Heart right ventricle (tissue), 16 donors: ENCODE measurements around the gene IFNL3. TPM values are rescaled to one million over a fixed set of nuclear protein-coding genes. Genes with fewer than 3 reads are reported as not detected.
"Not testable (repeated sequence)": the region's sequence is repeated elsewhere in the genome, so short reads cannot be mapped to it uniquely, and the experiment has no call there.

Source experiments
- ATAC-seq, 8 donors: fragments of 200-7000 bp; cut with Tn5 transposase; one replicate each; pipeline ENCODE4 v1.9.1; 2020; ENCODE audit warnings: mild to moderate bottlenecking in 8 of 8, moderate library complexity in 8 of 8, moderate number of reproducible peaks in 1 of 8
- DNase-seq, 2 donors: peaks; one replicate each; pipeline ENCODE4 v3.0.0-alpha.2; 2020
- H3K27ac ChIP-seq, 10 donors: fragments of 200-600 bp; sonication (generic) in 2 of 10; one replicate each; pipeline versions ENCODE4 v1.5.0 to v1.8.0; 2020 to 2022; ENCODE audit warnings: mild to moderate bottlenecking in 3 of 10
- H3K27me3 ChIP-seq, 7 donors: fragments of 200-600 bp; one replicate each; pipeline ENCODE4 v1.8.0; 2021 to 2022; ENCODE audit warnings: mild to moderate bottlenecking in 2 of 7
- H3K36me3 ChIP-seq, 9 donors: fragments of 200-600 bp; sonication (generic) in 1 of 9; one replicate each; pipeline versions ENCODE4 v1.5.0 to v1.8.0; 2020 to 2022; ENCODE audit warnings: mild to moderate bottlenecking in 2 of 9
- H3K4me1 ChIP-seq, 9 donors: fragments of 200-600 bp; sonication (generic) in 1 of 9; one replicate each; pipeline versions ENCODE4 v1.5.0 to v1.8.0; 2020 to 2022; ENCODE audit warnings: mild to moderate bottlenecking in 4 of 9
- H3K4me3 ChIP-seq, 10 donors: fragments of 200-600 bp; sonication (generic) in 2 of 10; one replicate each; pipeline versions ENCODE4 v1.5.0 to v1.8.0; 2020 to 2022; ENCODE audit warnings: mild to moderate bottlenecking in 7 of 10, moderate library complexity in 2 of 10
- H3K9me3 ChIP-seq, 11 donors: fragments of 200-600 bp in 10 of 11; sonication (generic) in 2 of 11; one replicate each; pipeline versions ENCODE4 v1.5.0 to v1.8.0; 2013 to 2022; ENCODE audit warnings: mild to moderate bottlenecking in 2 of 11, control low read depth in 1 of 11, moderate library complexity in 1 of 11
- WGBS, 2 donors: extraction: QIAGEN DNeasy Blood & Tissue Kit; methylation state at CpG; one replicate each; pipeline ENCODE4 v1.1.7; 2013; ENCODE audit warnings: inconsistent platforms in 1 of 2; 5-methylcytosine and 5-hydroxymethylcytosine counted together
- intact Hi-C, 10 donors: fragments of 100-400 bp; cut with DNase I; formaldehyde crosslinking; loops; one replicate each; pipeline versions ENCODE4 v1.11.1 to v1.14.2; 2022
- long read RNA-seq, 3 donors: library from polyadenylated mRNA; unstranded; transcript quantifications; one replicate each; pipeline ENCODE4 v2.0.0, GENCODE V29; 2020 to 2021
- polyA plus RNA-seq, 2 donors: library from polyadenylated mRNA; stranded (reverse); fragments of 200-250 nt; gene quantifications; one replicate each; pipeline ENCODE4 v1.2.3, GENCODE V29; 2013
- total RNA-seq, 10 donors: library from RNA; stranded (reverse); fragmentation: NEBNext Ultra II Directional in 3 of 10; extraction: Animal tissue kit (Norgen Biotek cat#: 25700) in 3 of 10; gene quantifications; one replicate each; pipeline versions ENCODE4 v1.2.1 to v1.2.4, GENCODE V29; 2021 to 2023
- TF ChIP-seq, protein P1 (sequence below), 9 donors: fragments of 200-600 bp; sonication (generic) in 2 of 9; IDR thresholded peaks; one replicate each; pipeline versions ENCODE4 v1.5.0 to v1.8.0; 2021 to 2022; ENCODE audit warnings: antibody characterized with exemption in 9 of 9, mild to moderate bottlenecking in 5 of 9, moderate library complexity in 1 of 9
- donor health status: Arrhythmogenic right ventricular cardiomyopathy.
- donor health status: ischemic (EF 13 %, LVEDD 7.1; RV severe dilation, severe dysfunction).
- donor health status: healthy with polysubstance abuse.
- donor health status: DM: no; HTN: yes; CAD: no.
- donor health status: DM: no; HTN: no; CAD: no.
- donor health status: ischemic (EF 25% LVEDD 6.9; RV normal size, moderate dysfunction).
- donor health status: ischemic (EF 25% LVEDD 5.7; RV mildly dilated, moderate dysfunction).
- donor health status: healthy.
- donor health status: DM: yes; HTN: yes; CAD: no.
- donor health status: Ischemic cardiomyopathy.
- donor health status: ischemic (EF 35%, LVEDD 5.7; RV mildly dilated, moderate dysfunction).
- donor health status: nonischemic (EF 11% LVEDD 7.7; RV severe dilation, severe dysfunction).
- donor health status: DM: yes; HTN: yes; CAD: no.
- donor health status: PGD.
- donor health status: ischemic (EF 29% LVEDD 5.4; RV normal size, mild dysfunction).
- donor health status: nonischemic (EF 23%, LVEDD 6.1; RV moderate dilation, normal function).

IFNL3 gene
- total RNA-seq = not detected
- not detected for polyA plus RNA-seq
- long read RNA-seq, donor 1 = 0 reads
- long read RNA-seq, donor 2 = 0 reads
- long read RNA-seq, donor 3 = 0 reads

DNA sequence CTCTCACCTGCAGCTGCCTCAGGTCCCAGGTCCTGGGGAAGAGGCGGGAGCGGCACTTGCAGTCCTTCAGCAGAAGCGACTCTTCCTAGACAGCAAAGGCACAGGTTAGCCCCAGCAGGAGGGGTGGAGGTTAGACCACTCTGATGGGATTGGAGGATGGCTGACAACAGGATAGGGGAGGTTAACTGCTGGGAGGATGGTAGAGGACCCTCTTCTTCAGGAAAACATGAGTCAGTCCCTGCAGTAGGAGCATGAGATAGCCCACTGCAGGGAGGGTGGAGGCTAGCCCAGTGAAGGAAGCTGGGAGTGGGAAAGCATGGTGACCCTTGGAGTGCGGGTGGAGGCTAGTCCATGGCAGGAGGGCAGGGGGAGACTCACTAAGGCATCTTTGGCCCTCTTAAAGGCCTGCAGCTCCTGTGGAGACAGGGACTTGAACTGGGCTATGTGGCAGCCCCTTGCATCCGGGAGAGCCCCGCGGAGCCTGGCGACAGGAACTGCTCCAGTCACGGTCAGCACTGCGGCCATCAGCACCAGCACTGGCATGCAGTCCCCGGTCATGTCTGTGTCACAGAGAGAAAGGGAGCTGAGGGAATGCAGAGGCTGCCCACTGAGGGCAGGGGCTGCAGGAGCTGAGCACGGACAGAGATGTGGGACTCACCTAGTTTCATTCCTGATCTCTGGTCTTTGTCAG lies at the start of gene IFNL3:
TSS of gene IFNL3 (minus strand) at position 597 of the 691 bp plus-strand sequence. CDS start at position 558, 39 bp downstream.
- H3K4me3 ChIP-seq, H3K36me3 ChIP-seq, DNase-seq, H3K9me3 ChIP-seq, ATAC-seq, H3K27ac ChIP-seq, intact Hi-C loops: not testable (repeated sequence)
- Histone ChIP-seq H3K4me1 (peaks cover 0 to 14% (median 8%) of the 10 kb centered on the region in 9 donors), H3K27me3 (peaks cover 21 to 72% (median 49%) of the 10 kb centered on the region in 7 donors)
- 59 to 81% methylated on average over 11 of the region's 12 CpGs for WGBS, 2 donors

DNA sequence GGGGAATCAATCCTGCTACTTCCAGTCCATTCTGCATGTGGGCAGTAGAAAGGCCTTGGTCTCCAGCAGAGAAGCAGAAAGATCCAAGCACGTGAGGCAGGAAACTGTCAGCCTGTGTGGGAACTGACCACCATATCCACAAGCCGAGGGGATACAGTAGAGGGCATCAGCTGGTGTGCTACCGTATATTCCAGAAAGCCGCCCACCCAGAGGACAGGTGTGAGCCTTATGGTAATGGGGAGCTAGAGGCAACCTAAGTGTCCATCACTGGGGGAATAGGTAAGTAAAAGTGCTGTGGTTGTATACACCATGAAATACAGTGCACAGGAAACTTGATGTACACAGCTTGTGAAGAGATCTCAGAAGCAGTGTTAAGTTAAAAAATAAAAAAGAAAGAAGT lies 48.6 kb upstream of the IFNL3 start:
- no peak for DNase-seq
- H3K27ac ChIP-seq = no peak overlapping the region
- peaks cover 0 to 69% (median 43%) of the 10 kb centered on the region in 7 donors for H3K27me3 ChIP-seq
- 50% methylated on average over 4 of the region's 4 CpGs for WGBS, 2 donors
- H3K4me3 ChIP-seq = no peak overlapping the region
- H3K9me3 ChIP-seq = peaks cover 0 to 11% (median 0%) of the 10 kb centered on the region in 11 donors
- no peak for ATAC-seq
- no peaks in the 10 kb centered on the region for H3K4me1 ChIP-seq
- intact Hi-C loops = loop anchor here in 1 of 10 donors (5.0 kb wide), 1 partner anchor 226 kb away; no protein-coding TSS in a partner anchor
- no peaks in the 10 kb centered on the region for H3K36me3 ChIP-seq
- TF ChIP-seq, protein P1, sequence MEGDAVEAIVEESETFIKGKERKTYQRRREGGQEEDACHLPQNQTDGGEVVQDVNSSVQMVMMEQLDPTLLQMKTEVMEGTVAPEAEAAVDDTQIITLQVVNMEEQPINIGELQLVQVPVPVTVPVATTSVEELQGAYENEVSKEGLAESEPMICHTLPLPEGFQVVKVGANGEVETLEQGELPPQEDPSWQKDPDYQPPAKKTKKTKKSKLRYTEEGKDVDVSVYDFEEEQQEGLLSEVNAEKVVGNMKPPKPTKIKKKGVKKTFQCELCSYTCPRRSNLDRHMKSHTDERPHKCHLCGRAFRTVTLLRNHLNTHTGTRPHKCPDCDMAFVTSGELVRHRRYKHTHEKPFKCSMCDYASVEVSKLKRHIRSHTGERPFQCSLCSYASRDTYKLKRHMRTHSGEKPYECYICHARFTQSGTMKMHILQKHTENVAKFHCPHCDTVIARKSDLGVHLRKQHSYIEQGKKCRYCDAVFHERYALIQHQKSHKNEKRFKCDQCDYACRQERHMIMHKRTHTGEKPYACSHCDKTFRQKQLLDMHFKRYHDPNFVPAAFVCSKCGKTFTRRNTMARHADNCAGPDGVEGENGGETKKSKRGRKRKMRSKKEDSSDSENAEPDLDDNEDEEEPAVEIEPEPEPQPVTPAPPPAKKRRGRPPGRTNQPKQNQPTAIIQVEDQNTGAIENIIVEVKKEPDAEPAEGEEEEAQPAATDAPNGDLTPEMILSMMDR (IDR thresholded peaks at IDR 0.05) = no peak

DNA sequence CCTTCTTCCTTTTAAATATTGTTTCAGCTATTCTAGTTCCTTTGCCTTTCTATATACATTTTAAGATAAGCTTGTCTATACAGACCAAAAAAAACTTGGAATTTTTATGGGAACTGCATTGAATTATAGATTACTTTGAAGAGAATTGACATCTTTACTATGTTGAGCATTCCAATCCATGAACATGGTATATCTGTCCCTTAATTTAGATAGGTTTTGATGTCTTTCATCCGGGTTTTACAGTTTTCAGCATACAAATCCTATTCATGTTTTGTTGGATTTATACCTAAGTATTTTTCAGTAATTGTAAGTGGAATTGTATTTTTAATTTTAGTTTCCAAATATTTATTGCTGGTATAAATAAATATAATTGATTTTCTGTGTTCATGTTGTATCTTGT lies 39.2 kb upstream of the IFNL3 start:
- Histone ChIP-seq H3K36me3 (no peaks in the 10 kb centered on the region), H3K9me3 (peaks cover 0 to 60% (median 10%) of the 10 kb centered on the region in 11 donors), H3K27ac (no peak overlapping the region), H3K4me3 (no peak overlapping the region), H3K4me1 (no peaks in the 10 kb centered on the region), H3K27me3 (peaks cover 0 to 6% (median 3%) of the 10 kb centered on the region in 7 donors)
- TF ChIP-seq, protein P1 (IDR thresholded peaks at IDR 0.05) = no peak
- ATAC-seq = no peak
- no peak for DNase-seq
- 81 to 91% methylated on average over 1 of the region's 1 CpG for WGBS, 2 donors
- intact Hi-C loops = no loop called here

GRCh38 chr19:39282021-39282420 lies 37.2 kb upstream of the IFNL3 start:
- Histone ChIP-seq H3K27ac (no peak overlapping the region), H3K9me3 (peaks cover 0 to 47% (median 10%) of the 10 kb centered on the region in 11 donors), H3K4me1 (no peaks in the 10 kb centered on the region), H3K36me3 (no peaks in the 10 kb centered on the region), H3K4me3 (no peak overlapping the region), H3K27me3 (peaks cover 0 to 19% (median 8%) of the 10 kb centered on the region in 7 donors)
- no peak for DNase-seq
- no peak for ATAC-seq
- WGBS, 2 donors = 52 to 54% methylated on average over 1 of the region's 1 CpG
- TF ChIP-seq, protein P1 (IDR thresholded peaks at IDR 0.05) = no peak
- intact Hi-C loops = no loop called here

DNA sequence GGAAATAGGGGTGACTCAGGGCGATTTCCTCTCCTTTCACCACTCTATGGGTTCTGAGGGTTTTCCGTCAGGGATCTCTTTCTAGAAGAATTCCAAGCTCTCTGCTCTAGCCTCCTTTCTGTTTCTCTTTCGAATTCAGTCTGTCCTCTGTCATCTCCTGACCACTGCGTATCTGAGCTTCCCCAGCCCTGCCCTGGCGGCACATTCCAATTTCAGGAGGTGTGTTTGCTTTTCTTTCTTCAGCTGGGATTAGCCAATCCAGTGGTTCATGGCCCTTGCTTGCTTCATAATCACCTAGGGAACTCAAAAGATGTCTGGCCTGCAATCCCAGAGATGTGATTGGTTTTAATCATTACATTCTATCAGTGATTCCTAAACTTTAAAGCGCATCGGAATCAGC lies 32.8 kb upstream of the IFNL3 start:
- TF ChIP-seq, protein P1 (IDR thresholded peaks at IDR 0.05) = no peak
- H3K36me3 ChIP-seq = no peaks in the 10 kb centered on the region
- 51 to 57% methylated on average over 7 of the region's 7 CpGs for WGBS, 2 donors
- peaks cover 0 to 19% (median 4%) of the 10 kb centered on the region in 11 donors for H3K9me3 ChIP-seq
- no peak for ATAC-seq
- DNase-seq = no peak
- H3K27me3 ChIP-seq = peaks cover 0 to 48% (median 14%) of the 10 kb centered on the region in 7 donors
- no peak overlapping the region for H3K27ac ChIP-seq
- H3K4me1 ChIP-seq = no peaks in the 10 kb centered on the region
- H3K4me3 ChIP-seq = no peak overlapping the region
- intact Hi-C loops = no loop called here
